GM04504 (cell line): ENCODE data around the gene MAST4.

Source experiments
- DNase-seq: peaks from one replicate; pipeline ENCODE4 v3.0.0-alpha.2; 2012; ENCODE audit warnings: low read depth

MAST4 gene

GRCh38 chr5:67214707-67215447 lies 618.7 kb downstream of the MAST4 start:
- no peak for DNase-seq

GRCh38 chr5:67215519-67216471 lies 619.6 kb downstream of the MAST4 start:
- no peak for DNase-seq

GRCh38 chr5:67216564-67216963 lies 620.4 kb downstream of the MAST4 start:
- no peak for DNase-seq
